D721Med (cell line): Measurements from ENCODE around the gene HOXC13.

Source experiments
- DNase-seq: peaks from one replicate; pipeline ENCODE4 v3.0.0; 2011; ENCODE audit warnings: low spot score; ENCODE audit not compliant: insufficient read length
- FAIRE-seq: peaks from 2 replicates; lab custom pipeline; 2011; peaks lifted over from hg19 to GRCh38; lab: Jason Lieb, UNC
- TF ChIP-seq, protein P1 (sequence below): IDR thresholded peaks from 2 replicates; pipeline ENCODE4 v1.5.1; 2012; ENCODE audit warnings: mild to moderate bottlenecking, control low read depth; ENCODE audit not compliant: insufficient read depth; ENCODE audit errors: missing control alignments

The HOXC13 gene

DNA sequence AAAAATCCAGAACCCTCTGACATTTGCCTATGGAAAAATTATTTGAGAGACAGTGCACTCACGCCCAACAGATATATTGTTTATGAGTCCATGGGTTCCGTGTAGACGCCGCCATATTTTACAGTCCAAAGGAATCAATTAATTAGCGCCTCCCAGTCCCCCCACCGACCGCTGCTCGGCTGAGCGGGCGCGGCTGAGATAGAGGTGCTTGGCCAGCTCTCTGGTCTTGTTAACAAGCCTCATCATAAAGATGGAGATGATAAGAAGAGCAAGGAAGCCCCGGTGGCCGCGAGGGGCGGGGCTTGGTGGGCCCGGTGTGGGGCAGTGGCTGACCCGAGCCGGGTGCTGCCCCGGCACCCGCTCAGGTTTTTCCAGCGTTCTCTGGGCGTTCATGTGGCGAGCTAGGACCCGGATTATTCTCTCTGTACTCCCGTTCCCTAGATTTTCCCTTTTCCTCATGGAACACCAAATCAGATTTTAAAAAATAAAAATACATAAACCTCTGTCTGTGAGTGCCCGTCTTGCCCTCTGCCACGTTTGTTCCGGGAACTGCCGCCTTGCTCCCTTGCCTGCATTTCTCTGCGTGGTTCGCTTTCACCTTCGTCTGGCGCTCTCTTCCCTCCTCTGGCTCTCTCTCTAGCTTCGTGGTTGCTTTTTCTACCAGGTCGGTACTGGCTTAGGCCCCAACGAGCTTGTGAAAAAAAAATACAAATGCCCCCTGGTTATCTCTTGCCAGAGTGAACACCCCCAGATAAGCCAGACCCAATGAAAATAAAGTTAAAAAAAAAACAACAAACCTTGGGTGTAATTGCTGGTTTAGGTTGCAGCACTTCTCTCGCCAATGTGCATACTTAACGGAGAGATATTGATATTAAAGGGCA lies 25.0 kb downstream of the HOXC13 start:
- DNase-seq, result no peak
- TF ChIP-seq, protein P1, sequence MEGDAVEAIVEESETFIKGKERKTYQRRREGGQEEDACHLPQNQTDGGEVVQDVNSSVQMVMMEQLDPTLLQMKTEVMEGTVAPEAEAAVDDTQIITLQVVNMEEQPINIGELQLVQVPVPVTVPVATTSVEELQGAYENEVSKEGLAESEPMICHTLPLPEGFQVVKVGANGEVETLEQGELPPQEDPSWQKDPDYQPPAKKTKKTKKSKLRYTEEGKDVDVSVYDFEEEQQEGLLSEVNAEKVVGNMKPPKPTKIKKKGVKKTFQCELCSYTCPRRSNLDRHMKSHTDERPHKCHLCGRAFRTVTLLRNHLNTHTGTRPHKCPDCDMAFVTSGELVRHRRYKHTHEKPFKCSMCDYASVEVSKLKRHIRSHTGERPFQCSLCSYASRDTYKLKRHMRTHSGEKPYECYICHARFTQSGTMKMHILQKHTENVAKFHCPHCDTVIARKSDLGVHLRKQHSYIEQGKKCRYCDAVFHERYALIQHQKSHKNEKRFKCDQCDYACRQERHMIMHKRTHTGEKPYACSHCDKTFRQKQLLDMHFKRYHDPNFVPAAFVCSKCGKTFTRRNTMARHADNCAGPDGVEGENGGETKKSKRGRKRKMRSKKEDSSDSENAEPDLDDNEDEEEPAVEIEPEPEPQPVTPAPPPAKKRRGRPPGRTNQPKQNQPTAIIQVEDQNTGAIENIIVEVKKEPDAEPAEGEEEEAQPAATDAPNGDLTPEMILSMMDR, result no peak
- no peak for FAIRE-seq

DNA sequence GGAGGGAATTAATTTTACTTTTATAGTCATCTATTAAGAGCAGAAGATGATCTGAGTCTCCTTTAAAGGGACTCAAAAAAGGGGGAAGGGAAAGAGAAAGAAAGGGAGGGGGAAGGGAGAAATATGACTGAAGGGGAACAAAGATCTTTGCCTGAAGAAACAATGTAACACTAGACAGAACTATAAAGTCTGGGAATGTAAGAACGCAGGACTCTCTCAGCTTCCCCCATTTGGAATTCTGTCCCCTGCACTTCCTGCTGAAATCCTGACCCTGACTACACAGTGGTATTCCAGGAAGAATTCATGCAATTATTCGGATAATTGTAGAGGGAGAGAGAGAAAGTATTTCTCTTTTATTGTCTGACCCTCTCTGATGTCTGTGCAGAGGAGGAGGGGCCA lies 25.7 kb downstream of the HOXC13 start:
- FAIRE-seq (no peak), DNase-seq (no peak)
- TF ChIP-seq, protein P1, result no peak

DNA sequence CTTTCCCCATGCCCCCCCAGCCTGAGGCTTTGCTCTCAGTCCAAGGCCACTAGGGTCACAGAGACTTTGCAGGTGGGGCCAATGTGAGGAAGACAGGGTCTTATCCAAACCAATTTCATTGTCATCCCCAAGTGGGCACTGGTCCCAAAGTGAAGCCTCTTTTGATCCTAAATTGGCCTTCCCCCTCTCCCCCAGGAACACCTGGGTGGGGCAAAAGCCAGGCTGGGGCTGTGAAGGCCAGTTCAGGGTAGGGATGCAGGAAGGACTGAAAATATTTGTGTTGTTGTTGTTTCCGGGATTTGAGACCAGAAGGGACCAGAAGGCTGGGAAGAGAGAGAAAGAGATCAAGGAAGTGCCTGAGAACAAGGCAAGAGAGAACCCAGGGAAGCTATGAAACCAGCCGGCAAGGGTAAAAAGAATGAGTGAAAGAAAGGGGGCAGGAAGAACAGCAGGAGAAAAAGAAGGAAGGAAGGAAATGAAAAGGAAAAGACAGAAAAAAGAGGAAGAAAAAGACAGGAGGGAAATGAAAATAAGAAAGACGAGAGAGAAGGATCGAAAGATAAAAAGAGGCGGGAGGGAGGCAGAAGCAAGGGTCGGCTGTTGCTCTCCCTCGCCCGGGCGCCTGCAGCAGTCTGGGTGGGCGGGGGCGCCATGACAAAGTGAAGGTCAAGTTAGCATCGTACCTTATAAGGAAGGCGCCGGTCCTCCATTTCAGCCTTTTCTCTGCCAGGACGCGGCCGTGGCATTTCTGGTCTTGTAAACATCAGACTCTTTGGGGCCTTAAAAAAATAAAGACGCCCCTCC lies 26.9 kb downstream of the HOXC13 start:
- TF ChIP-seq, protein P1, result no peak
- no peak for FAIRE-seq
- no peak for DNase-seq

DNA sequence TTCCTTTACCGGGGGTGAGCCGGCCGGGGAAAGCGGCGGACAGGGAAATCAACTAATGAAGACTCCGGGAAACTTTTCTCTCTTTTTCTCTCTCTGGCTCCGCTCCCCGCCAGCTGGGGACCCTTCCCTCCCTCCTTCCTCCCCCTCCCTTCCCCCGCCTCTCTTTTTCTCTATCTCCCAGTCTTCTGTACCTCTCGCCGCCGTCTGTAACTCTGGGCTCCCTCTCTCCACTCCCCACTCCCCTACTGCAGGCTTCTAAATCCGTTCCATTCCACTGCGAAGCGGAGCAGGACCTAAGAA lies 27.4 kb downstream of the HOXC13 start:
- FAIRE-seq, result no peak
- TF ChIP-seq, protein P1, result no peak
- DNase-seq, result no peak

DNA sequence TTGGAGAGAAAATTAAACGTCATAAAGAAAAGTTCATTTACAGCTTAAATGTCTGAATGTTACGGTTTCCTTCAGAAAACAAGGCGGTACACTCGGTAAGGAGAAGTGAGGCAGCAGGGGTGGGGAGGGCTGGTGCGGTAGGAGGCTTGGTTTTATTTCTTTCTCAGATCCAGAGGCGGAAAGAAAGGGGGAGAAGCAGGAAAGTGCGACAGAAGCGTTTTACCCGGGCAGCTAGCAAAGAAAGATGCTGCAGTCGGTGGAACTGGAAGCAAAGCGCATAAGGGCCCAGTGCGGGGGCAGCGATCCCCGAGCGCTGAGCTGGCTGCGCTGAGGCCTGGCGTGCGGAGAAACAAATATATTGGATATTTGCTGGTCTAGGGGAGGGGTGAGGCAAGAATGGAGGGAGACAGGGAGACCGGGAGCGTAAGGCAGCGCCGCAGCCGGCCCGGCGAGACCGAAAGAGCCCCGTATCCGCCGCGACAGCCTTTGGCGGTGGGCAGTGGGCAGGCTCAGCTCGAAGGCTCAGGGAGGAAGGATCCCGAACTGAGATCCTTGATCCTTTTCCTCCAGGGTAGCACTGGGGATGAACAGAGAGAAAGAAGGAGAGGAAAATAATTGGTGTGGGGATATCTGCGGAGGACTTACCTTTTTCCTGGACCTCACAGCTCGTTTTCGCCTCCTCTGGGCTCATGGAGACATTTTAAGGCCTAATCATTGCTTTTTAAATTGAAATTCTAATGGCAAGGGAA lies 27.9 kb downstream of the HOXC13 start:
- DNase-seq (no peak), FAIRE-seq (no peak)
- TF ChIP-seq, protein P1, result no peak

DNA sequence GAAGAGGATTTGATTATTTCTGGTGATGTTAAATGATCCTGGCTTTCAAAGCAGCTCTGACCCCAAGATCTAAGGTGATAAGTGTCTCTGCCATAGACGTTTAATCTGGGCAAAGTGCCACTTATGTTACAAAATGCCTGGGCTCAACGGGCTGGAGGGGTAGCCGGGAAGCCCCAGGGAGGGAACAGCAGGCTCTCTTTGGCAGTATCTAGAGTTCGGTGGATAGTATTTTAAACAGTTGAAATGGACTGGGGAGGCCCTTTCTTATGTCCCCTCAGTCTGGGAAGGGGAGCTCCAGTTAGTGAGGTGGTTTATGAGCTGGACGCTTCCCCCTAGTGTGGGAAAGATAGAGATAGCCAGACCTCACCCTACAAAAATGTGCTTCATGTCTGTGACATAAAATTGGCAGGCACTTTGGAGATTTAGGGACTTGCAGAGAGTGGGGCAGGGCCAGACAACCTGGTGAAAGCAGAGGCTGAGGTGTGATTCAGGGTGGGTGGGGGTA lies 28.8 kb downstream of the HOXC13 start:
- TF ChIP-seq, protein P1, result no peak
- no peak for DNase-seq
- no peak for FAIRE-seq
